HG03460 (cell line): ENCODE measurements around the gene MYO3B.
"Not testable (repeated sequence)": the region's sequence is repeated elsewhere in the genome, so short reads cannot be mapped to it uniquely, and the experiment has no call there.

ENCODE experiments used
- ATAC-seq: cut with Tn5 transposase; IDR thresholded peaks from one replicate; pipeline ENCODE4 v1.9.1; 2021; ENCODE audit not compliant: unreplicated experiment

MYO3B gene

GRCh38 chr2:170535552-170535951 lies 357.6 kb downstream of the MYO3B start:
- ATAC-seq: no peak

GRCh38 chr2:170544817-170545216 lies 366.9 kb downstream of the MYO3B start:
- no peak for ATAC-seq

DNA sequence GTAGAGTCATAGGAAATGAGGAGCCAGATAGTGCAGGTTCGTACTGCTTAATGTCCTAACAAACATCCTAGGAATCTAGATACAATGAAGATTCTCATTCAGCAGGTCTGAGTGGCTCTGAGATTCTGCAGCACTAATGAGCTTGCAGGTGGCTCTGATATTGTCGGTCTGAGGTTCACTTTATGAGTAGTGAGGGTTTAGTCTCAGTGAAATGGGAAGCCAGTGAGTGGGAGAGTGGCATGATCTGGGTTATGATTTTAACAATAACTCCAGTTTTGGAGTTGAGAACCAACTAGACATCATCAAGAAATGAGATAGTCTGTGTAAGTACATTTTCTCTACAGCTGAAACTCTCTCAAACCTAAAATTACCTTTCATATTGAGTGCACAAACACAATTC lies 370.4 kb downstream of the MYO3B start:
- ATAC-seq: no peak

DNA sequence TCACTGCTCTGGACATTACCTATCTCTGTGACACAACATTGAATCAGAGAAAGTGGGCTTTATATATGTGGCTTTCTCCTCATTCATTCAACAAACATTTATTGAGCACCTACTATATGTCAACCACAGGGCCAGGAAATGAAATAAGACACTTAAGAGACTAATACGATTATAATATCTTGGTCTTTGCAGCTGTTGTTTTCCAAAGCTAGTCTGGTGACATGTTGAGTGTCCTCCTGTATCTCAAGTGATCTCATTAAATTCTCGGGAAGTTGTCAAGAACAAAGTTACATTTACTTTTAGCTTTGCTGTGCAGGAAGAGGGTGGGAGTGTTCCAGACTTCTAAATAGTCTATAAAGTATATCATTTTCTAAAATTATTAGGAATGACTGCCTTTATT lies 372.6 kb downstream of the MYO3B start:
- ATAC-seq: no peak

DNA sequence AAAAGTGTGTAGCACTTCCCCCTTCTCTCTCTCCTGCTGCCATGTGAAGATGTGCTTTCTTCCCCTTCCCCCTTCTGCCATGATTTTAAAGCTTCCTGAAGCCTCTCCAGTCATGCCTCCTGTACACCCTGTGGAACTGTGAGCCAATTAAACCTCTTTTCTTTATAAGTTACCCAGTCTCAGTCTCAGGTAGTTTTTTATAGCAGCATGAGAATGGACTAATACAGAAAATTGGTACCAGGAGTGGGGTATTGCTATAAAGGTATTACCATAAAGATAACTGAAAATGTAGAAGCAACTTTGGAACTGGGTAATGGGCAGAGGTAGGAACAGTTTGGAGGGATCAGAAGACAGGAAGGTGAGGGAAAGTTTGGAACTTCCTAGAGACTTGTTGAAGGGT lies 374.0 kb downstream of the MYO3B start:
- ATAC-seq: not testable (repeated sequence)

DNA sequence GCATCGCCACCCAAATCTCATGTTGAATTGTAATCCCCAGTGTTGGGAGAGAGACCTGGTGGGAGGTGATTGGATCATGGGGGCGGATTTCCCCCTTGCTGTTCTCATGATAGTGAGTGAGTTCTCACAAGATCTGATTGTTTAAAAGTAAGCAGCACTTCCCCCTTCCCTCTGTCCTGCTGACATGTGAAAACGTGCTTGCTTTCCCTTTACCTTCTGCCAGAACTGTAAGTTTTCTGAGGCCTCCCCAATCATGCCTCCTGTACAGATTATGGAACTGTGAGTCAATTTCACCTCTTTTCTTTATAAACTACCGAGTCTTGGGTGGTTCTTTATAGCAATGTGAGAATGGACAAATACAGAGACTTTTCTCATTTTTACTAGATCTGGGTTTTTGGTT lies 375.8 kb downstream of the MYO3B start:
- ATAC-seq: no peak

GRCh38 chr2:170554278-170554955 lies 376.5 kb downstream of the MYO3B start:
- ATAC-seq: no peak

GRCh38 chr2:170562928-170563327 lies 385.0 kb downstream of the MYO3B start:
- no peak for ATAC-seq

- ATAC-seq: no peak
Measured at GRCh38 chr2:170563401-170563800, 385.5 kb downstream of the MYO3B start.

DNA sequence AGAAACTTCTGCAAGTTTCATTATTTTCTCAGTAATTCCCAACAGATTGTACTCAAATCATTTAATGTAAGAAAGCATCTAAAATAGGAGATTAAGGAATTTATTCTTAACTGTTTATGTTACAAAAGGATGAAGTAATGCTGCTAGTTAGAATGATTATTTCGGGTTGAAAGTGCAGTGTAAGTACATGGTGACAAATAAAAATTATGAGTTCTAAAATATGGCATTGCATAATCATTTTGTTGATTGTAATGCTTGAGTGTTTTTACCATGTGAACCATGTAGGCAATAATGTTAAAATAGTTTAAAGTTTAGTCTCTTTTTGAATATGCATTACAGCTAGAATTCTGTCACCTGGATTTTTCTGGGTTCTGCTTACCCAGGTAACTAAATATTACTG lies 388.2 kb downstream of the MYO3B start:
- ATAC-seq: no peak

DNA sequence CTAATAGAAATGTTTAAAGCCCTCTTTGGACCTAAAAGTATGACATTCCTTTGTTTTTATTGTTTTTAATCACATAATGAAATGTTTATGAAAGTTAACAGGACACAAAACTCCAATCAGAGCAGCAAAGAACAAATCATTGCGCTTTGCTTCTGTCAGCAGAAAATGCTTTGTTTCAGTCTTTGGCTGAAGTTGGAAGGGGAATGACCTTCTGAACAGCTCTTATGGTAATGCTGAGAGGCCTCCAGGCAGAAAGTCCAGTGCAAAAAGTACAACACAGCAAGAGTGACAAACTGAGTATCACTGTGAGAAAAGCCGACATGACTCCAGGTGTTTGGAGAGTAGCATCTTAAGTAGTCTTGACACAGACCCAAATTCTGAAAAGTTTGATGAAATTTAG lies 389.5 kb downstream of the MYO3B start:
- no peak for ATAC-seq

DNA sequence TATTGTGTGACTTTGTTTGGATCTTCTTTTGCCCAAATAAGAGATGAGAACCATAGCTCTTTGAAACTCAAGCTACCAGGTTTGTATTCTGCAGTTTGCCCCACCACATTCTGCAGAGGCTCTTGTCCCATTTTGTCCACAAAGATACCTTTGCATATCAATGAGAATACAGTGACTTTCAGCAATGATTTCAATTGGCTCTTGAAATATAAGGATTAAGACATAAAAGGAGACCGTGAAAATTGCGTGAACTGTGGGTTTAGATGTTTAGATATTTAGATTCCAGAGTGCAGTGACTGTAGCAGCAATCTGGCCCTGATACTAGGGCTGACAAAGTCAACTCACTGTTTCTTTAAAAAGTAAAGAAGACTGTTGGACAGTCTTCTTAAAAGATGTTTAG lies 390.6 kb downstream of the MYO3B start:
- ATAC-seq: no peak

GRCh38 chr2:170571612-170572011 lies 393.7 kb downstream of the MYO3B start:
- ATAC-seq: no peak

DNA sequence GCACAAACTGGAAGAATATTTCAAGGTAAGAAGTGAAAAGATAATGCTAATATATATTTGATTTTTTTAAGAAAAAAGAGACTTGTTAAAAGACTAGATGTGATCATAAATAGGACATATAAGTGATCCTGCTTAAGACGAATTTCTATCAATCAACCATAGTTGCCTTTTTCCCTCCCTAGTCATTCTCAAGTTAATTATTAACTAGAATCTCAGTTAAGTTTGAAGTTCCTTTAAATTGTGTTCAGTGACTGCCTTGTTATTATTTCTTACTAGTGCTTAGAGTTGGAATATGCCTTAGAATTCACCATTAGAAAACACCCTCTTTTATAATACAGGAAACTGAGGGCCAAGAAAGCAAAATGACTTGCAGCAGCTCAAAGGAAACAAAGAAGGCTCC lies 395.7 kb downstream of the MYO3B start:
- no peak for ATAC-seq

- ATAC-seq: no peak
Measured at GRCh38 chr2:170576296-170576695, 398.3 kb downstream of the MYO3B start.

- no peak for ATAC-seq
Measured at GRCh38 chr2:170577356-170577755, 399.4 kb downstream of the MYO3B start.

- no peak for ATAC-seq
Measured at GRCh38 chr2:170578606-170579005, 400.7 kb downstream of the MYO3B start.

DNA sequence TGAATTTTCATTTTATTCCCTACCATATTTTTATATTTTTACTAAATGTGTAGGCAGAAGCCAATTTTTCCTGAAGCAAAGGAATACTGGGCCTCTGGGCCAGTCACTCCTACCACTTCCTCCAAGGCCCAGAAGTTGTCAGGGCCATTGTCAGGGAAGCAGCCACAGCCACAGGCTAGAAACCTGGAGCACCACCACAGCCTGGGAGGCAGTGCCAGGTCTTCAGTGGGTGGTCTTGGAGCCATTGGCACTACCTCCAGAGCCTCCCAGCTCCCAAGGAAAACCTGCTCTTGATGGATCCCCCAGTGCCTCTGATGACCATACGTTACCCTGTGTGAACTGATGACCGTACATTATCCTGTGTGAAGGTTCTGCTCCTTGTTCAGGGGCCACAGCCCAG lies 401.6 kb downstream of the MYO3B start:
- no peak for ATAC-seq

DNA sequence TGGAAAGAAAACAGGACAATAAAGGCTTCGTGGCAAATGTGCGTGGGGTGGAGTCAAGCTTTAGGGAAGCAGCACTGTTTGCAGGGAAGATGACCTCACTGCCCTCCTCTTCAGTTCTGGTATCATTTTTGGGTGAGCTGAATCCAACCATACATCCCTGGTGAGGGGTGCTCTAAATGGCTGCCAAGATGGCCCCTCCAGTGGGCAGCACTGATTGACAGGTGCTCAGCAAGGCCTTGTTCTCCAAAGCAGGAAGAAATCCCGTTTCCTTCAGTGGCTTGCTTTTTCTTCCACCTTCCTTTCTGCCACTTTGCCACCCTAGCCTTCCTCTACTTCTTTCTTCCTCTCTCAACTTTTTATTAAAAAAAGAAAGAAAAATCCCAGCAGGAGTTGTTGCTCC lies 404.4 kb downstream of the MYO3B start:
- no peak for ATAC-seq

DNA sequence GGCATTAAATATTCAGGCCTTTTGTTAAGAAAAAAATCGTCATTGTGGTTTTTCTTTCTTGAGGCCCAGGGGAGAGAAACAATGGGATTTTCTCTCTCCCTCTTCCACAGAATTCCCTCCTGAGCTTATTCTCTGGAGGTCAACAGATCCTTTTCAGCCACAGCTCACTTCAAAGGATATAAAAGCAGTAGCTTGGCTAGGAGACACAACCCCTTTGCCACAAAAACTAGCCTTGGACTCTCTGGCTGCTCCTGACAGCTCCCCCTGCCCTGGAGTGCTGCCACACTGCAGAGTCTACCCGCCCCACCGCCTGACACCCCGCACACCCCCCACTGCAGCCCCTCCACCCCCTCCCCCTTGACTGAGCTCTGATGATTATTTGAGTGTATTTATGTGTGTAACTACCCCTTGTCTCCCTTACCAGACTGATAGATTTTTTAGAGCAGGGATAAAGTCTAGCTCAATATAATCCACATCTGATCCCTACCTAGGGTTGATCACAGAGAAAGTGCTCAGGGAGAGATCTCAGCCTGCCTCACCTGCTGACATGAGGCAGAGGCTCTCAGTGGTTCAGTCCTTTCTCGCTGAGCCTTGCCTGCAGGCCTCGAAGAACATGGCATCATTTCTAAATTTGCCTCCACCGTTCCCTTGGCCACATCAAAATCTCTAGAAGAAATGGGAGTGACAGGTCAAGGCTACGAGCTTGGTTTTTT lies 405.0 kb downstream of the MYO3B start:
- no peak for ATAC-seq

- no peak for ATAC-seq
Measured at GRCh38 chr2:170585067-170585466, 407.1 kb downstream of the MYO3B start.

DNA sequence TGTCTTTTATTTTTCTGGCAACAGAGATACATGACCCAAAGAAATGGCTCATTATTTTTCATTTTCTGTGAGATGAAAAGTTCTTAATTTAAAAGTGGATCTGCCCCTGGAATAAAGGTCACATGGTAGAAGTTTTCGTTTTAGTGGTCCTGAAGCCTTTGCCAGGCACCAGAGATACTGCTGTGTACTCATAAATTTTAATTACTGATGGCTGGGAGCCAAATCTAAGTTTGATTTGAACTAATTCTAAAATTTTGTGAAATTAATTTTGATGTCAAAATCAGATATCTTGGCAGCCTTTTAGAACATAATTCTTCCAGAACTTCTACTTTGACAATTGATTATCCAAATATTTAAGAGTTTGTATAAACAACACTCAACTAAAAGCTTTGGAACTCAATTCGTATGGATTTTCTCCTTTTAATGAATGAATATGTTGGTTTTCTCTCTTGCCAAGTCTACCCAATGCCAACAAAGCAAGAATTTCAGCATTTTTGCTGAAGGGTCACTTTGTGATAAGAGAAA lies 408.7 kb downstream of the MYO3B start:
- ATAC-seq: no peak

- no peak for ATAC-seq
Measured at GRCh38 chr2:170587117-170587516, 409.2 kb downstream of the MYO3B start.
